ENCODE measurements around the gene CSNK1G3.

The CSNK1G3 gene

GRCh38 chr5:123645024-123645603 lies 133.1 kb downstream of the CSNK1G3 start:
- Histone ChIP-seq H3K36me3 (ENCODE audit: control insufficient read depth, insufficient read depth, low read length) (no peaks in the 10 kb centered on the region), H3K27ac (ENCODE audit: low read depth, low read length) (no peak overlapping the region), H3K4me1 (ENCODE audit: control insufficient read depth, insufficient read depth, low read length) (no peaks in the 10 kb centered on the region), H3K4me3 (ENCODE audit: low read depth, low read length) (no peak overlapping the region), H3K9me3 (ENCODE audit: control insufficient read depth, insufficient read depth, low read length) (no peaks in the 10 kb centered on the region), H3K9ac (ENCODE audit: low read depth, low read length) (no peak overlapping the region), H3K27me3 (ENCODE audit: control insufficient read depth, insufficient read depth, low read length) (no peaks in the 10 kb centered on the region)

- H3K9me3 ChIP-seq (ENCODE audit: control insufficient read depth, insufficient read depth, low read length) = no peaks in the 10 kb centered on the region
Observed at GRCh38 chr5:123647066-123647465, 135.1 kb downstream of the CSNK1G3 start.

DNA sequence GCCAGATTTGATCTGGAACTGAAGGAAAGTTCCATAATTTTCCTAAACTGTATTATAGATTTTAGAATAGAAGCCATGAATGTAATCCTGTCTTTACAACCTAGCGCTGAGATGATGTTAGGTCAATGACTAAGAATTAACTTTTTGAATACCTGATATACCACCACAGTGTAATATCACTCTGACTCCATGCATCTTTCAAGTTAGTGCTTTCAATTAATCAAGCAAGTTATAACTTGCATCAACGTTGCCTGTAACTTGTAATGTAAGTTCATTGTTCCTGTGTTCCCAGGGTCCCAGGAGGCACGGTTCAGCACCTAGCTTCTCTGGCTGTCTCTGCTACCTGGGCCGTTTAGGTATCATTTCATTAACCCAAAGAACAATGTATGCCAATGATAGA lies 139.3 kb downstream of the CSNK1G3 start:
- H3K27me3 ChIP-seq (ENCODE audit: control insufficient read depth, insufficient read depth, low read length) = no peaks in the 10 kb centered on the region

More at GRCh38 chr5:123647066-123647465, 135.1 kb downstream of the CSNK1G3 start:
- Histone ChIP-seq H3K4me3 (ENCODE audit: low read depth, low read length) (no peak overlapping the region), H3K36me3 (ENCODE audit: control insufficient read depth, insufficient read depth, low read length) (no peaks in the 10 kb centered on the region), H3K27ac (ENCODE audit: low read depth, low read length) (no peak overlapping the region), H3K4me1 (ENCODE audit: control insufficient read depth, insufficient read depth, low read length) (no peaks in the 10 kb centered on the region), H3K9ac (ENCODE audit: low read depth, low read length) (no peak overlapping the region), H3K27me3 (ENCODE audit: control insufficient read depth, insufficient read depth, low read length) (no peaks in the 10 kb centered on the region)

DNA sequence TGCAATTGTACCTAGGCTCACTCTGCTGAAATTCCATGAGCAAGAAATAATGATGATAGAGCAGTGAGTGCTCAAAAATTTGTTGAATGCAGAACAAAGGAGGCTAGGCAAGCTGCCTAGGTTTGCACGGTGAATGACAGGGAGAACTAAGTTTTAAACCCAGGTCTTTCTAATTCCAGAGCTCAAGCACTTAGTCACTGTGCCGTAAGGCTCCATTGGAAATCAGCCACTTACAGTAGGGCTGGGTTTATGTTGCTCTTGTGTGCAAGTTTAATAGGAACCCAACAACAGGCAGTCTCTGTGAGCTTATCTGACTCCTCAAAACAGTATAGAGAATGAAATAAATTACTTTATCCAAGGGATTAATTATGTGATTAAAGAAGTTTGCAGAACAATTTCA lies 147.0 kb downstream of the CSNK1G3 start:
- no peak overlapping the region for H3K4me3 ChIP-seq (ENCODE audit: low read depth, low read length)
- no peaks in the 10 kb centered on the region for H3K9me3 ChIP-seq (ENCODE audit: control insufficient read depth, insufficient read depth, low read length)
- no peak overlapping the region for H3K9ac ChIP-seq (ENCODE audit: low read depth, low read length)
- H3K27me3 ChIP-seq (ENCODE audit: control insufficient read depth, insufficient read depth, low read length) = no peaks in the 10 kb centered on the region
- H3K36me3 ChIP-seq (ENCODE audit: control insufficient read depth, insufficient read depth, low read length) = no peaks in the 10 kb centered on the region
- no peak overlapping the region for H3K27ac ChIP-seq (ENCODE audit: low read depth, low read length)
- no peaks in the 10 kb centered on the region for H3K4me1 ChIP-seq (ENCODE audit: control insufficient read depth, insufficient read depth, low read length)

More for the DNA sequence above, 139.3 kb downstream of the CSNK1G3 start:
- Histone ChIP-seq H3K36me3 (ENCODE audit: control insufficient read depth, insufficient read depth, low read length) (no peaks in the 10 kb centered on the region), H3K4me3 (ENCODE audit: low read depth, low read length) (no peak overlapping the region), H3K9ac (ENCODE audit: low read depth, low read length) (no peak overlapping the region), H3K9me3 (ENCODE audit: control insufficient read depth, insufficient read depth, low read length) (no peaks in the 10 kb centered on the region), H3K27ac (ENCODE audit: low read depth, low read length) (no peak overlapping the region), H3K4me1 (ENCODE audit: control insufficient read depth, insufficient read depth, low read length) (no peaks in the 10 kb centered on the region)

DNA sequence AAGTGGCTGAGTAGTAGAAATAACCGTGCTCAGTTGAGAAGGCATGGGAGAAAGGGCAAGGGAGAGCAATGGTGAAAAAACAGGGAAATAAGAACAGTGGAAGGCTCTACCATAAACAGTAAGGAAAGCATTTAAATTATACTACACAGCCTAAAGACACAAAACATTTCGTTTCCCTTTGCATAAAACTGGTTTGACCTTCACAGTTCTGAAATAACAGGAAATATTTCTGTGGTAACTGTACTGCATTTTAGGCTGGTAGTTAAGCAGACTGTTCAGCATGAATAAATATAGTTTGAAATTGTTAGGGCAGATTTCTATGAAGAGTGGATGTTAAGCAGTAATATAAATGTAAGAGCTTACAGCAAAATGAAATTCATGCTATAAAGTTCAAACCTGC lies 147.5 kb downstream of the CSNK1G3 start:
- no peaks in the 10 kb centered on the region for H3K36me3 ChIP-seq (ENCODE audit: control insufficient read depth, insufficient read depth, low read length)
- no peak overlapping the region for H3K4me3 ChIP-seq (ENCODE audit: low read depth, low read length)
- peaks cover 2% of the 10 kb centered on the region; the same call in 1 of the 2 replicates for H3K9me3 ChIP-seq (ENCODE audit: control insufficient read depth, insufficient read depth, low read length)
- no peak overlapping the region for H3K27ac ChIP-seq (ENCODE audit: low read depth, low read length)
- H3K9ac ChIP-seq (ENCODE audit: low read depth, low read length) = no peak overlapping the region
- no peaks in the 10 kb centered on the region for H3K27me3 ChIP-seq (ENCODE audit: control insufficient read depth, insufficient read depth, low read length)
- no peaks in the 10 kb centered on the region for H3K4me1 ChIP-seq (ENCODE audit: control insufficient read depth, insufficient read depth, low read length)

DNA sequence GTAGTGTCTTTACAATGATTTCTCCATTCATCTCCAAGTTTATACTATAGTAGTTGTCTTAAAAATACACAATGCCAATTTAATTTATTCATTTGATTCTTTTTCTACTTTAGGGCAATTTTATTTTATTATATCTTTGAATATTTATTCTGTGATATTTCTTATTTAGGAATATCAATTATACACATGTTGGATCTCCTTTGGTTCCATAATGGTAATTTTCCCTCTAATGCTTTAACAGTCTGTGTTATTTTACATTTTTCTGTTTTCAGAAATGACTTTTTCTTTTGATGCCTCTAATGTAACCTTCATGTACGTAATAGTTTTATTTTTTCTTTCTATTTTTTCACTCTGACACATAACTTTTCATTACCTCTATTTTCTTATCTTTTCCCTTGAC lies 153.0 kb downstream of the CSNK1G3 start:
- Histone ChIP-seq H3K27ac (ENCODE audit: low read depth, low read length) (no peak overlapping the region), H3K27me3 (ENCODE audit: control insufficient read depth, insufficient read depth, low read length) (no peaks in the 10 kb centered on the region), H3K9ac (ENCODE audit: low read depth, low read length) (no peak overlapping the region), H3K36me3 (ENCODE audit: control insufficient read depth, insufficient read depth, low read length) (no peaks in the 10 kb centered on the region), H3K4me3 (ENCODE audit: low read depth, low read length) (no peak overlapping the region), H3K9me3 (ENCODE audit: control insufficient read depth, insufficient read depth, low read length) (peaks cover 2% of the 10 kb centered on the region; the same call in 1 of the 2 replicates), H3K4me1 (ENCODE audit: control insufficient read depth, insufficient read depth, low read length) (no peaks in the 10 kb centered on the region)

DNA sequence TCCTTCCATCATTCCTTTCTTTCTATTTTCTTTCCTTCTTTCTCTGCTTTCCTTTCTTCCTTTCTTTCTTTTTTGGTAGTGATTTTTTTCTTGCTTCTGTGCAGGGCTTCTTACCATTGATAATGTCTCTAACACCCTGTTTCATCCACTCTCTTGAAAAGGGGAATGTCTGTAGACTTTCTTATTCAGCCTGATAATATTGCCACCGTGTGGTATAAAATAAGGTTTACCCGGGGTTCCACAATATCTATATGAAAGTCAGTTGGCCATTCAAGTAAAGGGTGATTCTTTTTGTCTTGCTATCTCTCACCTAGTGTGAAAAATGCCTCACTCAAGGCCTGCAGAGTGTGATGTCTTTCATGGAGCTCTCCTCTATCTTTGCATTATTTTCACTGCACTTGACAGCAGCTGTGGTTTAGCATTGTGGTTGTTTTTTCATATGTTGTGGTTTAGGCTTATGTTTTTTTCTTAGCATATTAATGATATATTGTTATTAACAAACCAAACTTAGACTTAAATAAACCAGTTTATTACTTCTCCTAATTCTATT lies 153.9 kb downstream of the CSNK1G3 start:
- no peak overlapping the region for H3K27ac ChIP-seq (ENCODE audit: low read depth, low read length)
- H3K4me1 ChIP-seq (ENCODE audit: control insufficient read depth, insufficient read depth, low read length) = no peaks in the 10 kb centered on the region
- H3K36me3 ChIP-seq (ENCODE audit: control insufficient read depth, insufficient read depth, low read length) = no peaks in the 10 kb centered on the region
- H3K9ac ChIP-seq (ENCODE audit: low read depth, low read length) = no peak overlapping the region
- H3K9me3 ChIP-seq (ENCODE audit: control insufficient read depth, insufficient read depth, low read length) = peaks cover 2% of the 10 kb centered on the region; the same call in 1 of the 2 replicates
- H3K27me3 ChIP-seq (ENCODE audit: control insufficient read depth, insufficient read depth, low read length) = no peaks in the 10 kb centered on the region
- no peak overlapping the region for H3K4me3 ChIP-seq (ENCODE audit: low read depth, low read length)
